ENCODE measurements around the gene SF3B1.
"Not testable (repeated sequence)": the region's sequence is repeated elsewhere in the genome, so short reads cannot be mapped to it uniquely, and the experiment has no call there.

SF3B1 gene

GRCh38 chr2:197435598-197436420 lies 981 bp upstream of the SF3B1 start:
- no peak for DNase-seq

- no peak for DNase-seq
Measured at GRCh38 chr2:197433780-197434438, 919 bp downstream of the SF3B1 start.

GRCh38 chr2:197432527-197432926 lies 2.3 kb downstream of the SF3B1 start:
- not testable (repeated sequence) for DNase-seq

GRCh38 chr2:197431858-197432257 lies 3.0 kb downstream of the SF3B1 start:
- DNase-seq, result no peak

GRCh38 chr2:197427986-197428385 lies 6.8 kb downstream of the SF3B1 start:
- DNase-seq, result no peak

- no peak for DNase-seq
Measured at GRCh38 chr2:197426723-197427603, 7.9 kb downstream of the SF3B1 start.

GRCh38 chr2:197425550-197425949 lies 9.3 kb downstream of the SF3B1 start:
- DNase-seq, result no peak

- DNase-seq, result no peak
Measured at GRCh38 chr2:197423307-197423706, 11.5 kb downstream of the SF3B1 start.

GRCh38 chr2:197419438-197419837 lies 15.4 kb downstream of the SF3B1 start:
- DNase-seq, result no peak

- no peak for DNase-seq
Measured at GRCh38 chr2:197416268-197416667, 18.6 kb downstream of the SF3B1 start.

- no peak for DNase-seq
Measured at GRCh38 chr2:197414515-197414914, 20.3 kb downstream of the SF3B1 start.

- no peak for DNase-seq
Measured at GRCh38 chr2:197414039-197414438, 20.8 kb downstream of the SF3B1 start.

GRCh38 chr2:197405582-197405981 lies 29.2 kb downstream of the SF3B1 start:
- DNase-seq, result no peak

- DNase-seq, result no peak
Measured at GRCh38 chr2:197399887-197400540, 34.8 kb downstream of the SF3B1 start.

- DNase-seq, result no peak
Measured at GRCh38 chr2:197398913-197399312, 35.9 kb downstream of the SF3B1 start.

GRCh38 chr2:197391220-197391717 lies 43.6 kb downstream of the SF3B1 start:
- no peak for DNase-seq

GRCh38 chr2:197388866-197389587 lies 45.8 kb downstream of the SF3B1 start:
- DNase-seq, result no peak

- no peak for DNase-seq
Measured at GRCh38 chr2:197387179-197387578, 47.6 kb downstream of the SF3B1 start.

- no peak for DNase-seq
Measured at GRCh38 chr2:197386242-197386641, 48.6 kb downstream of the SF3B1 start.

- DNase-seq, result no peak
Measured at GRCh38 chr2:197383825-197384224, 51.0 kb downstream of the SF3B1 start.

- no peak for DNase-seq
Measured at GRCh38 chr2:197381641-197382040, 53.2 kb downstream of the SF3B1 start.

GRCh38 chr2:197379918-197380309 lies 54.9 kb downstream of the SF3B1 start:
- not testable (repeated sequence) for DNase-seq
